Natural killer cell (primary cell): ENCODE data around the gene TTC8. TPM values are rescaled to one million over a fixed set of nuclear protein-coding genes. Genes with fewer than 3 reads are reported as not detected.

Source experiments
- ATAC-seq, 3 donors: fragments of 150-1000 bp in 2 of 3; fragments of 200-7000 bp in 1 of 3; cut with Tn5 transposase; 1 replicate in 1 of 3; 2 replicates in 2 of 3; pipeline ENCODE4 v1.10.0; 2021; ENCODE audit warnings: mild to moderate bottlenecking in 2 of 3, moderate library complexity in 2 of 3
- DNase-seq, 2 donors: peaks; one replicate each; pipeline versions ENCODE4 v3.0.0 to v3.0.0-alpha.2; 2013 to 2021; ENCODE audit warnings: mixed read lengths in 1 of 2
- H3K27ac ChIP-seq: one replicate; pipeline ENCODE4 v1.5.1; 2013; ENCODE audit warnings: mild to moderate bottlenecking, low read length
- H3K27me3 ChIP-seq: one replicate; pipeline ENCODE4 v1.6.1; 2013; ENCODE audit warnings: low read length; ENCODE audit not compliant: control insufficient read depth, insufficient read depth
- H3K36me3 ChIP-seq: one replicate; pipeline ENCODE4 v1.6.1; 2013; ENCODE audit warnings: low read length; ENCODE audit not compliant: control insufficient read depth, insufficient read depth
- H3K4me1 ChIP-seq: one replicate; pipeline ENCODE4 v1.6.1; 2013; ENCODE audit warnings: low read length; ENCODE audit not compliant: control insufficient read depth, insufficient read depth
- H3K4me3 ChIP-seq: one replicate; pipeline ENCODE4 v1.5.1; 2013; ENCODE audit warnings: low read length
- H3K9me3 ChIP-seq: one replicate; pipeline ENCODE4 v1.6.1; 2013; ENCODE audit warnings: low read length; ENCODE audit not compliant: control insufficient read depth, insufficient read depth
- H3K27ac Mint-ChIP-seq, 2 donors: one replicate each; pipeline ENCODE4 v1.8.0; 2022; ENCODE audit warnings: mild to moderate bottlenecking in 2 of 2, mixed read lengths in 2 of 2, moderate library complexity in 1 of 2
- H3K27me3 Mint-ChIP-seq, 2 donors: one replicate each; pipeline ENCODE4 v1.8.0; 2022; ENCODE audit warnings: low read depth in 2 of 2, mixed read lengths in 2 of 2
- H3K36me3 Mint-ChIP-seq: one replicate; pipeline ENCODE4 v1.8.0; 2022; ENCODE audit warnings: mixed read lengths
- H3K4me1 Mint-ChIP-seq, 2 donors: one replicate each; pipeline ENCODE4 v1.8.0; 2022; ENCODE audit warnings: mixed read lengths in 2 of 2
- H3K4me3 Mint-ChIP-seq: one replicate; pipeline ENCODE4 v1.8.0; 2022; ENCODE audit warnings: mild to moderate bottlenecking, moderate library complexity, mixed read lengths
- H3K9me3 Mint-ChIP-seq, 2 donors: one replicate each; pipeline ENCODE4 v1.8.0; 2022; ENCODE audit warnings: mixed read lengths in 2 of 2
- CTCF ChIP-seq: fragments of 200-600 bp; IDR thresholded peaks from one replicate; pipeline ENCODE4 v1.8.0; 2022; ENCODE audit warnings: antibody characterized with exemption
- WGBS: methylation state at CpG from one replicate; pipeline ENCODE4 v1.1.7; 2013; ENCODE audit warnings: missing lambda C conversion rate; ENCODE audit not compliant: insufficient coverage; 5-methylcytosine and 5-hydroxymethylcytosine counted together
- intact Hi-C: fragments of 100-400 bp; cut with micrococcal nuclease; formaldehyde crosslinking; loops from one replicate; pipeline ENCODE4 v1.14.2; 2022
- total RNA-seq, 4 donors: library from RNA; stranded (reverse); fragments of 120-200 nt in 1 of 4; gene quantifications; one replicate each; pipeline versions ENCODE4 v1.2.3 to v1.2.4, GENCODE V29; 2013 to 2022

Gene TTC8
- total RNA-seq, 3 donors from 2014 or later (not counting 1 experiment from before 2014, with no cell fraction given) = 1.3 to 2.4 (median 1.9) TPM

GRCh38 chr14:88834883-88835431 lies 10.5 kb downstream of the TTC8 start:
- H3K27me3 Mint-ChIP-seq = peaks cover 6 to 16% of the 10 kb centered on the region in 2 donors
- no peaks in the 10 kb centered on the region for H3K36me3 ChIP-seq
- no peaks in the 10 kb centered on the region for H3K9me3 Mint-ChIP-seq
- H3K4me1 Mint-ChIP-seq = no peaks in the 10 kb centered on the region
- H3K4me3 Mint-ChIP-seq = no peak overlapping the region
- ATAC-seq (no peak), DNase-seq (no peak)
- TF ChIP-seq CTCF = no peak
- no peak overlapping the region for H3K4me3 ChIP-seq
- H3K27ac ChIP-seq = no peak overlapping the region
- H3K36me3 Mint-ChIP-seq = no peaks in the 10 kb centered on the region
- intact Hi-C loops = no loop called here
- no peak overlapping the region for H3K27ac Mint-ChIP-seq
- H3K4me1 ChIP-seq = no peaks in the 10 kb centered on the region
- no peaks in the 10 kb centered on the region for H3K9me3 ChIP-seq
- H3K27me3 ChIP-seq = no peaks in the 10 kb centered on the region

GRCh38 chr14:88835661-88836060 lies 11.2 kb downstream of the TTC8 start:
- Mint-ChIP-seq H3K36me3 (no peaks in the 10 kb centered on the region), H3K9me3 (no peaks in the 10 kb centered on the region), H3K27ac (no peak overlapping the region), H3K4me3 (no peak overlapping the region), H3K27me3 (peaks cover 6 to 15% of the 10 kb centered on the region in 2 donors), H3K4me1 (no peaks in the 10 kb centered on the region)
- no peaks in the 10 kb centered on the region for H3K4me1 ChIP-seq
- no peak for DNase-seq
- H3K36me3 ChIP-seq = no peaks in the 10 kb centered on the region
- H3K4me3 ChIP-seq = no peak overlapping the region
- intact Hi-C loops = no loop called here
- H3K27me3 ChIP-seq = no peaks in the 10 kb centered on the region
- no peaks in the 10 kb centered on the region for H3K9me3 ChIP-seq
- ATAC-seq = no peak
- H3K27ac ChIP-seq = no peak overlapping the region
- TF ChIP-seq CTCF = no peak

- WGBS = no CpG with 5 or more reads among the region's 1 CpG
- no peak for TF ChIP-seq CTCF
- H3K9me3 Mint-ChIP-seq = no peaks in the 10 kb centered on the region
- peaks cover 6 to 15% of the 10 kb centered on the region in 2 donors for H3K27me3 Mint-ChIP-seq
- no peaks in the 10 kb centered on the region for H3K4me1 Mint-ChIP-seq
- H3K27ac ChIP-seq = no peak overlapping the region
- H3K36me3 ChIP-seq = no peaks in the 10 kb centered on the region
- H3K4me3 ChIP-seq = no peak overlapping the region
- H3K27ac Mint-ChIP-seq = no peak overlapping the region
- no peaks in the 10 kb centered on the region for H3K36me3 Mint-ChIP-seq
- H3K4me1 ChIP-seq = no peaks in the 10 kb centered on the region
- intact Hi-C loops = no loop called here
- DNase-seq = no peak
- H3K27me3 ChIP-seq = no peaks in the 10 kb centered on the region
- H3K4me3 Mint-ChIP-seq = no peak overlapping the region
- no peaks in the 10 kb centered on the region for H3K9me3 ChIP-seq
- ATAC-seq = no peak
Measured at GRCh38 chr14:88837495-88837894, 13.0 kb downstream of the TTC8 start.

- no peak for ATAC-seq
Measured at GRCh38 chr14:88838015-88838414, 13.6 kb downstream of the TTC8 start.

More at GRCh38 chr14:88838015-88838414, 13.6 kb downstream of the TTC8 start:
- H3K36me3 Mint-ChIP-seq = no peaks in the 10 kb centered on the region
- no peak for TF ChIP-seq CTCF
- DNase-seq = no peak
- no peaks in the 10 kb centered on the region for H3K9me3 Mint-ChIP-seq
- H3K27me3 ChIP-seq = no peaks in the 10 kb centered on the region
- H3K4me1 ChIP-seq = no peaks in the 10 kb centered on the region
- H3K27ac ChIP-seq = no peak overlapping the region
- no peaks in the 10 kb centered on the region for H3K4me1 Mint-ChIP-seq
- 100% methylated on average over 1 of the region's 3 CpGs for WGBS
- no peak overlapping the region for H3K4me3 ChIP-seq
- intact Hi-C loops = no loop called here
- no peaks in the 10 kb centered on the region for H3K36me3 ChIP-seq
- no peak overlapping the region for H3K4me3 Mint-ChIP-seq
- peaks cover 6 to 15% of the 10 kb centered on the region in 2 donors for H3K27me3 Mint-ChIP-seq
- no peaks in the 10 kb centered on the region for H3K9me3 ChIP-seq
- H3K27ac Mint-ChIP-seq = no peak overlapping the region
